Adrenal gland (tissue), 5 donors: ENCODE measurements around the gene ARFGEF2.

ENCODE experiments used
- POLR2A ChIP-seq, 2 donors: fragments of 450-650 bp; IDR thresholded peaks; one replicate each; pipeline ENCODE4 v1.6.1; 2017; ENCODE audit warnings: antibody characterized with exemption in 2 of 2, mild to moderate bottlenecking in 2 of 2, moderate library complexity in 1 of 2
- TF ChIP-seq, protein P1 (sequence below), 6 experiments: fragments of 450-650 bp in 4 of 6; fragments of 200-600 bp in 2 of 6; sonication (generic) in 1 of 6; IDR thresholded peaks; 1 replicate in 5 of 6; 2 replicates in 1 of 6; pipeline versions ENCODE4 v1.5.1 to v1.8.0; 2016 to 2021; ENCODE audit warnings: antibody characterized with exemption in 6 of 6, mild to moderate bottlenecking in 2 of 6, moderate library complexity in 1 of 6
- donor health status: DM: no; HTN: no; CAD: no.

DNA sequence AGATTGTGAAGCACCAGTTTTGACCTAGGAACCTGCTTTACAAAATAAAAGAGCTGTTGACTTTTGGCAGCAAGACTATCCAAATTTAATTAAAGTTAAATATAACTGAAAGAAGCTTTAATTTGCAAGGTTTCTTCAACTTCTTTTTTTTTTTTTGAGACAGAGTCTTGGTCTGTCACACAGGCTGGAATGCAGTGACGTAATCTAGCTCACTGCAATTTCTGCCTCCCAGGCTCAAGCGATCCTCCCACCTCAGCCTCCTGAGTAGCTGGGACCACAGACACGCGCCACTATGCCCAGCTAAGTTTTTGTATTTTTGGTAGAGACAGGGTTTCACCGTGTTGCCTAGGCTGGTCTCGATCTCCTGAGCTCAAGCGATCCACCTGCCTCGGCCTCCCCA is 110.9 kb downstream of the ARFGEF2 start:
- TF ChIP-seq, protein P1, sequence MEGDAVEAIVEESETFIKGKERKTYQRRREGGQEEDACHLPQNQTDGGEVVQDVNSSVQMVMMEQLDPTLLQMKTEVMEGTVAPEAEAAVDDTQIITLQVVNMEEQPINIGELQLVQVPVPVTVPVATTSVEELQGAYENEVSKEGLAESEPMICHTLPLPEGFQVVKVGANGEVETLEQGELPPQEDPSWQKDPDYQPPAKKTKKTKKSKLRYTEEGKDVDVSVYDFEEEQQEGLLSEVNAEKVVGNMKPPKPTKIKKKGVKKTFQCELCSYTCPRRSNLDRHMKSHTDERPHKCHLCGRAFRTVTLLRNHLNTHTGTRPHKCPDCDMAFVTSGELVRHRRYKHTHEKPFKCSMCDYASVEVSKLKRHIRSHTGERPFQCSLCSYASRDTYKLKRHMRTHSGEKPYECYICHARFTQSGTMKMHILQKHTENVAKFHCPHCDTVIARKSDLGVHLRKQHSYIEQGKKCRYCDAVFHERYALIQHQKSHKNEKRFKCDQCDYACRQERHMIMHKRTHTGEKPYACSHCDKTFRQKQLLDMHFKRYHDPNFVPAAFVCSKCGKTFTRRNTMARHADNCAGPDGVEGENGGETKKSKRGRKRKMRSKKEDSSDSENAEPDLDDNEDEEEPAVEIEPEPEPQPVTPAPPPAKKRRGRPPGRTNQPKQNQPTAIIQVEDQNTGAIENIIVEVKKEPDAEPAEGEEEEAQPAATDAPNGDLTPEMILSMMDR (IDR thresholded peaks at IDR 0.05) = no peak
- no peak for TF ChIP-seq POLR2A (IDR thresholded peaks at IDR 0.05)
